Pulmonary artery endothelial cell (primary cell): Measurements from ENCODE around the gene MTO1. TPM values are rescaled to one million over a fixed set of nuclear protein-coding genes. Genes with fewer than 3 reads are reported as not detected.
"Not testable (repeated sequence)": the region's sequence is repeated elsewhere in the genome, so short reads cannot be mapped to it uniquely, and the experiment has no call there.

Source experiments
- DNase-seq: peaks from one replicate; pipeline ENCODE4 v3.0.0-alpha.2; 2011; ENCODE audit warnings: low read depth, low spot score
- total RNA-seq: library from RNA; depleted of rRNA; stranded (reverse); fragments of >200 nt; gene quantifications from 2 replicates; pipeline ENCODE4 v1.2.3, GENCODE V29; 2014

The MTO1 gene
- total RNA-seq, 1 donor from 2014 or later = 23.4 TPM

- no peak for DNase-seq
Observed at GRCh38 chr6:73528897-73529296, 67.4 kb downstream of the MTO1 start.

- DNase-seq = no peak
Observed at GRCh38 chr6:73532293-73532692, 70.8 kb downstream of the MTO1 start.

GRCh38 chr6:73534628-73535027 lies 73.1 kb downstream of the MTO1 start:
- no peak for DNase-seq

- DNase-seq = no peak
Observed at GRCh38 chr6:73537677-73538076, 76.1 kb downstream of the MTO1 start.

GRCh38 chr6:73538116-73538779 lies 76.7 kb downstream of the MTO1 start:
- DNase-seq = no peak

- not testable (repeated sequence) for DNase-seq
Observed at GRCh38 chr6:73542481-73542880, 80.9 kb downstream of the MTO1 start.

GRCh38 chr6:73542891-73543290 lies 81.4 kb downstream of the MTO1 start:
- DNase-seq = no peak

- no peak for DNase-seq
Observed at GRCh38 chr6:73547036-73547435, 85.5 kb downstream of the MTO1 start.

- no peak for DNase-seq
Observed at GRCh38 chr6:73548458-73549446, 87.2 kb downstream of the MTO1 start.

GRCh38 chr6:73551115-73551514 lies 89.6 kb downstream of the MTO1 start:
- DNase-seq = not testable (repeated sequence)

- not testable (repeated sequence) for DNase-seq
Observed at GRCh38 chr6:73555380-73555949, 93.9 kb downstream of the MTO1 start.

GRCh38 chr6:73556836-73557235 lies 95.3 kb downstream of the MTO1 start:
- no peak for DNase-seq

Other genes starting within 250 kb of the MTO1 start
- not detected in 2 replicates for gene KHDC1L, start 236.2 kb upstream of the MTO1 start, total RNA-seq
- 0.59 and 0.81 TPM in 2 replicates for gene KHDC1, start 198.5 kb upstream of the MTO1 start, total RNA-seq
- not detected in 2 replicates for gene DPPA5, start 107.5 kb upstream of the MTO1 start, total RNA-seq
- not detected in 2 replicates for gene KHDC3L, start 99.1 kb upstream of the MTO1 start, total RNA-seq
- not detected in 2 replicates for gene OOEP, start 91.8 kb upstream of the MTO1 start, total RNA-seq
- gene DDX43, start 66.9 kb upstream of the MTO1 start, total RNA-seq = 0.14 and 0.33 TPM in 2 replicates
- gene CGAS, start 9.4 kb upstream of the MTO1 start, total RNA-seq = 4.8 and 9.6 TPM in 2 replicates
- gene EEF1A1, start 59.3 kb downstream of the MTO1 start, total RNA-seq = 20,734 and 25,322 TPM in 2 replicates
- 18.2 and 20.8 TPM in 2 replicates for gene SLC17A5, start 192.3 kb downstream of the MTO1 start, total RNA-seq
- 17.3 and 22.4 TPM in 2 replicates for gene CD109, start 234.5 kb downstream of the MTO1 start, total RNA-seq